Measurements from ENCODE around the gene GLE1. TPM values are rescaled to one million over a fixed set of nuclear protein-coding genes. Genes with fewer than 3 reads are reported as not detected.

Gene GLE1
- total RNA-seq, 1 experiment from 2014 or later = 36.6 TPM

- CTCF ChIA-PET = no interaction called here
Observed at GRCh38 chr9:128575916-128576315, 71.4 kb downstream of the GLE1 start.

More at GRCh38 chr9:128575916-128576315, 71.4 kb downstream of the GLE1 start:
- no TSS peak for BruUV-seq (replicated peaks)
- no peak overlapping the region for H2AFZ ChIP-seq (ENCODE audit: low read depth, low read length, poor library complexity, severe bottlenecking)
- intact Hi-C loops (cut with micrococcal nuclease) = no loop called here
- no peak overlapping the region for H3K27ac ChIP-seq (ENCODE audit: low read depth, low read length)
- no peaks in the 10 kb centered on the region for H3K79me2 ChIP-seq (ENCODE audit: insufficient read depth, low read length)
- no peaks in the 10 kb centered on the region for H4K20me1 ChIP-seq (ENCODE audit: insufficient read depth)
- ChIA-PET POLR2A (no interaction called here), RAD21 (ENCODE audit: low non-redundant PET in 1 of 2, low total read pairs in 2 of 2, uncharacterized antibody in 2 of 2, unreplicated experiment in 2 of 2) (no interaction called here)
- no peaks in the 10 kb centered on the region for H3K27me3 ChIP-seq (ENCODE audit: insufficient read depth, low read length)
- no peak overlapping the region for H3K4me2 ChIP-seq (ENCODE audit: low read length)
- H3K36me3 ChIP-seq (ENCODE audit: control insufficient read depth in 1 of 2, insufficient read depth in 2 of 2, low read length in 2 of 2) = peaks cover 47 to 66% of the 10 kb centered on the region in 2 experiments; a peak in 3 of 4 replicates
- no peak overlapping the region for H3K4me3 ChIP-seq (replicated peaks in 1 of 2; ENCODE audit: low read depth in 1 of 2, low read length in 2 of 2)
- no peaks in the 10 kb centered on the region for H3K4me1 ChIP-seq (ENCODE audit: control insufficient read depth in 1 of 2, insufficient read depth in 2 of 2, low read length in 2 of 2)
- no peak overlapping the region for H3K9ac ChIP-seq (ENCODE audit: low read length)
- no peak for ATAC-seq
- H3K9me2 ChIP-seq (ENCODE audit: insufficient read depth) = no peaks in the 10 kb centered on the region
- H3K9me3 ChIP-seq (ENCODE audit: control insufficient read depth in 1 of 2, insufficient read depth in 1 of 2, low read depth in 1 of 2, low read length in 2 of 2) = no peaks in the 10 kb centered on the region
- DNase-seq (ENCODE audit: low read depth, low spot score) = no peak
- no peak for TF ChIP-seq EZH2phosphoT487 (IDR thresholded peaks at IDR 0.05; ENCODE audit: borderline replicate concordance)
- TF ChIP-seq SRF (IDR thresholded peaks at IDR 0.05; ENCODE audit: low read depth) = no peak
- no peak for TF ChIP-seq YY1 (IDR thresholded peaks at IDR 0.05; ENCODE audit: extremely low read depth, insufficient replicate concordance, low read depth, low read length)
- no peak for TF ChIP-seq FOSL1 (IDR thresholded peaks at IDR 0.05; ENCODE audit: low read depth)
- no peak for TF ChIP-seq SP1 (IDR thresholded peaks at IDR 0.05; ENCODE audit: low read depth)
- TF ChIP-seq EGR1 (IDR thresholded peaks at IDR 0.05; ENCODE audit: low read depth) = no peak
- no peak for TF ChIP-seq POLR2A (IDR thresholded peaks at IDR 0.05; ENCODE audit: borderline replicate concordance, extremely low read depth, insufficient read depth, insufficient read length)
- no peak for TF ChIP-seq POLR2AphosphoS5 (IDR thresholded peaks at IDR 0.05; ENCODE audit: low read depth, low read length)
- no peak for TF ChIP-seq JUND (IDR thresholded peaks at IDR 0.05)
- TF ChIP-seq RAD21 (IDR thresholded peaks at IDR 0.05; ENCODE audit: low read depth) = no peak
- TF ChIP-seq ZNF274 (IDR thresholded peaks at IDR 0.05; ENCODE audit: low read depth, low read length) = no peak
- TF ChIP-seq ZBTB33 (IDR thresholded peaks at IDR 0.05; ENCODE audit: extremely low read depth, insufficient replicate concordance, low read length) = no peak
- TF ChIP-seq ZFX (IDR thresholded peaks at IDR 0.05) = no peak
- TF ChIP-seq EZH2 (IDR thresholded peaks at IDR 0.05) = no peak
- no peak for TF ChIP-seq MAX (IDR thresholded peaks at IDR 0.05)
- no peak for TF ChIP-seq CBX3 (IDR thresholded peaks at IDR 0.05; ENCODE audit: low read depth)
- TF ChIP-seq CEBPB (IDR thresholded peaks at IDR 0.05; ENCODE audit: low read depth) = no peak
